Astrocyte of the hippocampus (primary cell): ENCODE results near the gene CDH4.
A peak's percentile ranks its signal among the peaks of the same experiment; 100 is the strongest.

Experiments
- DNase-seq: peaks from one replicate; pipeline ENCODE4 v3.0.0; 2011; ENCODE audit warnings: low read depth, low spot score

The CDH4 gene

DNA sequence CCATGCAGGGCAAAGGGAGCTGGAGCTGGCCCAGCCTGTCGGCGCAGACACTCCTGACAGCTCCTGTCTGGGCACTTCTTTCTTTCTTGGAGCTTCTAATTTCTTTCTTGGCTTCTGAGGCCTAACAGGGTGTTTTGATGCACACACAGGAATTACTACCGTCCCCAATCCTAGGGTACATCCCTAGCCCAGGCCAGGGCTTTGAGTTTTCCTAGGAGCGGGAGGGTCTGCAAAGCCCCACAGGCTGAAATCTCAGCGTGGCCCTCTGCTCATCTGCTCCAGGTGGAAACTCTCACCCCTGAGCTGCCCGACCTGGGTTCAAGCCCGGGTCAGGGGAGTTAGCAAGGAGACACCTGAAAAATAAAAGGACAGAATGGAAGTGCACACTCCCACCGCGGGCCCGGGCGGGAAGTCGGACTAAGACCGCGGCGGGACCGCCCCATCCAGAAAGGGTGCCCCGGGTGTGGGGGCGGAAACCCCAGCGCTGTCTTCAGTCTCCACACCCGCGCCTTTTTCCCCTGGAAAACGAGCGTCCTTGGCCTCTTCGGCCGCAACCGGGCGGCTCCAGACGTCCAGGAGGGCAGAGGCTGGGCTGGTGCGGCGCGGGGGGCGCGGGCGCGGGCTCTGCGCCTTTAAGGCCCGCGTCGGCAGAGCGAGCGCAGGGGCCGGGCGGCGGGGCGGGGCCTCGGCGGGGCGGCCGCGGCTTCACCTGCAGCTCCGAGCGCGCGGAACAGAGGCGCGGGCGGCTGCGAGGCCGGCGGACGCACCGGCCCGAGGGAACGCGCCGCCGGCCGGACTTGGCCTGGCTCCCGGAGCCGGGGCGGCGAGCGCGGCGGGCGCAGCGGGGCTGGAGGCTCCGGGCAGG, at the start of gene CDH4:
TSS of gene CDH4 (plus strand) at position 733 of the 865 bp plus-strand sequence.
- DNase-seq = peak; percentile 75

DNA sequence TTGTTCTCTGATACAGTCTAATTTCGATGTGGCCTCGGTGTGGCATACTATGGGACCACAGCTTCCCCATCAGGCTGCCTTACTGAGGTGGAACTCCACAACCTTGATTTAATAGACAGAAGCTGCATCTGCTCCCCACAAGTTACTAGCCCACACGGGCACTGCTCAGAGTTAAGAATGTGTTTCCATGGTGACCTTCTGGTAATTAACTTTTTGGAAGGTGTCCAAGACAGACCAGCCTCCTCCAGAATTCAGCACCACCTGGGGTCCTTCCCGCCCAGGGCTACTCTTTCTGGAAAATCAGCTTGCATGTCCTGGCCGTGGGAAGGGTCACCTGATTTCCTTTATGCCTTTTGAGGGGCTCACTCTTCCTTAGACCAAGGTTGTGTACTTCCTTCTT, 48.7 kb upstream of the CDH4 start:
- peak; percentile 8 for DNase-seq

DNA sequence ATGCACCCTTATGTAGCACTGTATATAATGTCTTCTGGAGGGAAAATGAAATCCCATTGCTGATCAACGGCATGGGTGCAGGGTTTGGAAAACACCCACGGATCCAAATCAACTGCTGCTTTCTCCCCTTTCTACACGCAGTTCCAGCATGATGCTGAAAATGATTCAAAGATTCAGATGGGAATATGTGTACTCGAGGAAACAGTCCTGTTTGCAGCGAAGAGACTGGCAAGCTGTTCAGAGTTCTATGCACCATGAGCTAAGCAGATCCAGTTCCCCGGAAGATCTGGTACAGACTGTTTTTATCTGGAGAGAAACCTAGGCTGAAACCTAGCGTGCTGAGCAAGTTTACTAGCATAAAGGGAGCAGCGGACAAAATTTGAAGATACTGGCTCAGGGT, 47.9 kb upstream of the CDH4 start:
- DNase-seq = no peak

- DNase-seq = no peak
Observed at GRCh38 chr20:61205769-61206168, 46.3 kb upstream of the CDH4 start.

DNA sequence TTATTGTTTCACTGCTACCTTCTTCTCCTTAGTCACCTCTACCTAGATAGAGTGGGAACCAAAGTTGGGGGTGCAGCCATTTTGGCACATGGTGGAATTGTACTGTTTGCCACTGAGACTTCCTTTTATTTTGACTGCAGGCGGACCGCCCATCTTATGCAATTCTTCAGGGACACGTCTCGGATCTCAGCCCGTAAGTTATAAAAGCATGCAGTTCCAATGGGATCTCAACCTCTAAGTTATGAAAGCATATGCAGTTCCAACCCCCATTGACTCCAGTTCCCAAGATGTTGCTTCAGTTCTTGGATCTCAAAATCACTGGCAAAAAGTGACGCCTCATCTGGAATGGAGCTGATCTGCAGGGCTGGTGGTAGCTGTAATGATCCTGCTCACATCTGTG, 41.2 kb upstream of the CDH4 start:
- no peak for DNase-seq

GRCh38 chr20:61217848-61218247, 34.2 kb upstream of the CDH4 start:
- no peak for DNase-seq

DNA sequence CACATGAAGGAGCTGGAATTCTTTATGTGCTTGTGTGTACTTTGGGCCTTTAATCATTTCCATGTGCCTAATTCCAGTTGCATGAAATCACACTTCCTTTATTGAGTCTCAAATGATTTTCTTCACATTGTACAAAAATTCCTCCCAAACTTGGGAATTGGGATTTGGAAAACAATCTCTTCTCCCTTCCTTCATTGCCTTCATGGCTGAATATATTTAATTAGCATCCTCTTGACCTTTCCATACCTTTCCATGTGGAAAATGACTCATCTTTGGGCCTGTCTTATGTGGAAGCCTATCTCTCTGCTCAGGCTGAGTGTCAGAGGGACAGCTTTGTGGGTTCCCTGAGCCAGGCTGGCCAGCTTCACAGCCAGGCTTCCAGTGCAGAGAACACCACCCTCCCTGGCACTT, 33.0 kb upstream of the CDH4 start:
- peak; percentile 17 for DNase-seq

GRCh38 chr20:61220131-61220530, 31.9 kb upstream of the CDH4 start:
- no peak for DNase-seq

GRCh38 chr20:61220626-61221325, 31.3 kb upstream of the CDH4 start:
- DNase-seq = no peak

DNA sequence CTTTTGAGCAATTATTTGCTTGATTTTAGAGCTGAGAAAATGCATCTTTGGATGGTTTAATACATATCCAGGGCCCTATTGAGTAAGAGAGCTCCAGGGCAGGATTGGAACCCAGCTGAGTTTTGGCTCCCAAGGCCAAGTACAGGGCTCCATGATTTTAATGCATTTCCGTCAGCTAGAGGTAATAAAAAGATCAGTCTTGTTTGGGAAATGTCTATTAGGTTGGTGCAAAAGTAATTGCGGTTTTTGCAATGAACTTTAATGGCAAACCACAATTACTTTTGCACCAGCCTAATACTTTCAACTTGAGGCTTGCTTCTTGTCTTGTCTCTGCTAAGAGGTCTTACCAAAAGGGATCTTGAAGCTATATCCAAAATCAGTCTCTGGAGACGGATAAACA, 29.4 kb upstream of the CDH4 start:
- DNase-seq = no peak

- DNase-seq = no peak
Observed at GRCh38 chr20:61223121-61223520, 28.9 kb upstream of the CDH4 start.

GRCh38 chr20:61230166-61230565, 21.9 kb upstream of the CDH4 start:
- DNase-seq = no peak

- no peak for DNase-seq
Observed at GRCh38 chr20:61233590-61233989, 18.5 kb upstream of the CDH4 start.

- DNase-seq = no peak
Observed at GRCh38 chr20:61234224-61234890, 17.7 kb upstream of the CDH4 start.

GRCh38 chr20:61236713-61237112, 15.3 kb upstream of the CDH4 start:
- DNase-seq = no peak

- DNase-seq = no peak
Observed at GRCh38 chr20:61238813-61239212, 13.2 kb upstream of the CDH4 start.

DNA sequence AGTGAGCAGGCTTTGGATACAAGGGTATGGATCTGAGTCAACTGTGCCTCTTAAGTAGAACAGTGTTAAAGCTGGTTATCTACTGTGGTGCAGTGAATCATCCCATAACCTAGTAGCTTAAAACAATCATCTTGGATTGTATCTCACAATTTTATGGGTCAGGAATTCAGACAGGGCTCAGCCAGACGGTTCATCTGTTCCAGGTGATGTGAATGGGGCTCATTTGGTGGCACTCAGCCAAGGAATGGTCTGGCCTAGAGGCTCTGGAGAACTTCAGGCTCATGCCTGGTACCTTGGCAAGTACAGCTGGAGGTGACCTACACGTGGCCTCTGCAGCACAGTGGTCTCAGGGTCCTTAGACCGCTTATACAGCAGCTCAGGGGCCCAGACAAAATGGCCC, 11.2 kb upstream of the CDH4 start:
- no peak for DNase-seq

DNA sequence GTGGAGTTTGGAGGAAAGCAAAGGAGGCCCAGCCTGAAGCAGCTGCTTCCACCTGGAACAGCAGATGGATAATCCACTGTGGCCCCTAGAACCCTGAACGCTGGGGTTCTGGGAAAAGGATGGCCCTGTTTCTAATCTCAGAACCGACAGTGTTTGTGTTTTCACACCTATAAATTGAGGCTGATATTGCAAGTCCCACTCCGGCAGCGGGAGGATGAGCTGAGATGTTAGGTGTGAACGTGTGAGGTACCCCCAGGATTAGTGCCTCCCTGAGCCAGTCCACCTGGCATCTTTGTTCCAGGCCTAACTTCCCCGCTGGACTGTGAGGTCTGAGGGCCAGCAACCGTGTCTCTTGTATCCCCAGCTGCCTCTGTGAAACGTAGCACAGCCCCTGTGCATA, 7.8 kb upstream of the CDH4 start:
- no peak for DNase-seq

GRCh38 chr20:61246269-61246668, 5.8 kb upstream of the CDH4 start:
- no peak for DNase-seq

- DNase-seq = no peak
Observed at GRCh38 chr20:61249626-61250025, 2.4 kb upstream of the CDH4 start.

DNA sequence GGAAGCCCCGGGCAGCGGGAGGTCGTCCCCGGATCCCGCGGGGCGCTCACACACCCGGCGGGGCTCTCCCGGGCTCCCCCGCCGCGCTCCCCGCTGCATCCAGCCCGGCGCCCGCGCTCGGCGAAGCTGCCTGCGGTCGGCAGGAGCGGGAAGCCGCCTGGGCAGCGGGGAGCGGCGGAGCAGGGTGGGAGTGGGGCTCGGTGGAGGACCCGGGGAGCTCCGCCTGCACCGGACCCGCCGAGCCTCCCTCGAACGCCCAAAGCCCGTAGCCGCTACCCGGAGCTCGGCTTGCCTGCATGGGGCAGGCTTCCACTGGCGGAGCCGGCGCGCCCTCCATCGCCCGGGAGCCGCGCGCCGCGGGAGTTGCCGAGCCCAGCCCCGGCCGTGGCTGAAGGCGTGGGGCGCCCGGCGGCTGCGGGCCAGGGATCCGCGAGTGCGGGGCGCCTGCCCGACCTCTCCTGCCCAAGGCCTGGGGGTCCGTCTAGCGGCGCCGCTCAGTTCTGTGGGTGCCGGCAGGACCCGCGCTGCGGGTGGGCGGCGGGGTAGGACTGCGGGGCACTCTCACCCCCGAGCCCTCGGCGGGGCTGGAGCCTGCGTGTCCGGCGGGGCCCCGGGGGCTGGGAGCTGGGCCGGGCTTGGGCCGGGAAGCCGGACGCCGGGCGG, 671 bp downstream of the CDH4 start:
- DNase-seq = peak; percentile 75

DNA sequence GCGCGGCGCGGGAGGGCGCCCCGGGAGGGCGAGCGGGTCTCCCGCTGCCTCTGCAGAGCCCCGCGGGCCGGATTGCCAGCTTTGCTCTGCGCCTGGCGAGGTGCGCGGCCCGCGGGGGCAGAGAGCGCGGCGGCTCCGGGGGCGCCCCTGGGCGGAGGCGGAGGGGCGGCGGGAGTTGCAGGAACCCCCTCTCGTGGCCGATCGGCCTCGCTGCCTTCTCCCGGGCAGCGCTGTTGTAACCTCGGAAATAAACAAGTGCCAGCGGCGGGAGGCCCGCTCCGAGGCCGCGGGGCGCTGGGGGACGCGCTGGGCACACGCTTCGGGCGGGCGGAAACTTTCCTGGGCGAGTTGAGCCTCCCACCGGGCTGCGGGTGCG, 1.2 kb downstream of the CDH4 start:
- DNase-seq = peak; percentile 81
